Endothelial cell of umbilical vein (primary cell): ENCODE results near the gene ACSS1. TPM values are rescaled to one million over a fixed set of nuclear protein-coding genes. Genes with fewer than 3 reads are reported as not detected.

Experiments
- BruUV-seq: library from RNA; stranded (reverse); fragments of 400-500 nt; replicated peaks from 2 replicates; lab custom pipeline; 2021; lab: Mats Ljungman, UMichigan
- CTCF ChIA-PET: fragments of 300-600, 350-600 bp; sonication (Branson Sonifier 250); formaldehyde crosslinking; loops from one replicate; lab custom pipeline; 2021; ENCODE audit warnings: antibody characterized with exemption, inconsistent platforms; lab: Charles Lee
- POLR2A ChIA-PET: fragments of 300-600, 350-600 bp; sonication (Branson Sonifier 250); formaldehyde crosslinking; loops from one replicate; lab custom pipeline; 2021; ENCODE audit warnings: antibody characterized with exemption, inconsistent platforms; lab: Charles Lee
- DNase-seq: peaks from one replicate; pipeline ENCODE4 v3.0.0-alpha.2; 2011; ENCODE audit warnings: low read depth, low spot score
- FAIRE-seq: peaks from 2 replicates; lab custom pipeline; 2011; peaks lifted over from hg19 to GRCh38; lab: Jason Lieb, UNC
- H2AFZ ChIP-seq: 2 replicates; pipeline ENCODE4 v1.6.0; 2012; ENCODE audit warnings: low read depth, low read length, control low read depth, inconsistent platforms
- H3K27ac ChIP-seq: 2 replicates; pipeline ENCODE4 v1.5.1; 2011; ENCODE audit warnings: low read depth, mild to moderate bottlenecking, control low read depth, low read length, moderate library complexity; ENCODE audit not compliant: insufficient read depth
- H3K27me3 ChIP-seq, 2 experiments: 2 replicates each; pipeline versions ENCODE4 v1.6.0 to v1.6.1; 2011; ENCODE audit warnings: low read length in 2 of 2, mixed read lengths in 1 of 2; ENCODE audit not compliant: control insufficient read depth in 2 of 2, insufficient read depth in 2 of 2
- H3K36me3 ChIP-seq, 2 experiments: 2 replicates in 1 of 2; 3 replicates in 1 of 2; pipeline ENCODE4 v1.5.1; 2011; ENCODE audit warnings: low read length in 2 of 2, mild to moderate bottlenecking in 1 of 2, moderate library complexity in 1 of 2; ENCODE audit not compliant: control insufficient read depth in 2 of 2, insufficient read depth in 2 of 2; ENCODE audit errors: extremely low read depth in 1 of 2
- H3K4me1 ChIP-seq: 3 replicates; pipeline ENCODE4 v1.5.1; 2011; ENCODE audit warnings: mild to moderate bottlenecking, low read length; ENCODE audit not compliant: control insufficient read depth, insufficient read depth; ENCODE audit errors: extremely low read depth
- H3K4me2 ChIP-seq: 2 replicates; pipeline ENCODE4 v1.6.1; 2011; ENCODE audit warnings: low read length, control low read depth, mixed read lengths; ENCODE audit not compliant: insufficient read depth
- H3K4me3 ChIP-seq, 3 experiments: fragments of 200-600 bp in 1 of 3; sonication (generic), shearing (Covaris generic) in 1 of 3; replicated peaks in 1 of 3; 2 replicates each; pipeline ENCODE4 v1.5.1; 2011 to 2016; ENCODE audit warnings: control low read depth in 3 of 3, low read length in 3 of 3, mild to moderate bottlenecking in 2 of 3, inconsistent platforms in 1 of 3, low read depth in 1 of 3, moderate library complexity in 1 of 3; ENCODE audit not compliant: insufficient read depth in 1 of 3
- H3K79me2 ChIP-seq: 2 replicates; pipeline ENCODE4 v1.6.0; 2012; ENCODE audit warnings: low read length, inconsistent platforms; ENCODE audit not compliant: control insufficient read depth, insufficient read depth
- H3K9ac ChIP-seq: replicated peaks from 2 replicates; pipeline ENCODE3; 2011; ENCODE audit warnings: low read length, control low read depth; ENCODE audit not compliant: insufficient read depth; ENCODE audit errors: extremely low read depth
- H3K9me1 ChIP-seq: replicated peaks from 3 replicates; pipeline ENCODE4 v1.6.0; 2011; ENCODE audit warnings: mild to moderate bottlenecking, low read length; ENCODE audit not compliant: control insufficient read depth, insufficient read depth; ENCODE audit errors: extremely low read depth
- H3K9me3 ChIP-seq: replicated peaks from 2 replicates; pipeline ENCODE4 v1.5.1; 2012; ENCODE audit warnings: low read length, inconsistent platforms; ENCODE audit not compliant: control insufficient read depth, insufficient read depth
- H4K20me1 ChIP-seq: replicated peaks from 2 replicates; pipeline ENCODE3; 2011; ENCODE audit warnings: mild to moderate bottlenecking, low read length; ENCODE audit not compliant: control insufficient read depth, insufficient read depth; ENCODE audit errors: extremely low read depth
- CTCF ChIP-seq, 2 donors: IDR thresholded peaks; 1 replicate in 1 of 2; 2 replicates in 1 of 2; pipeline ENCODE4 v1.5.1; 2011; ENCODE audit warnings: low read length in 2 of 2, mild to moderate bottlenecking in 2 of 2, moderate library complexity in 2 of 2, control low read depth in 1 of 2, inconsistent platforms in 1 of 2, low read depth in 1 of 2; ENCODE audit not compliant: insufficient read depth in 1 of 2; ENCODE audit errors: extremely low read depth in 1 of 2
- EZH2 ChIP-seq: IDR thresholded peaks from 2 replicates; pipeline ENCODE4 v1.6.1; 2012; ENCODE audit warnings: borderline replicate concordance, low read depth, mild to moderate bottlenecking, moderate library complexity, low read length, inconsistent platforms; ENCODE audit not compliant: severe bottlenecking
- FOS ChIP-seq: IDR thresholded peaks from 2 replicates; pipeline ENCODE4 v1.6.1; 2011; ENCODE audit warnings: mild to moderate bottlenecking, low read length, moderate library complexity, borderline replicate concordance; ENCODE audit not compliant: insufficient read depth
- GATA2 ChIP-seq: IDR thresholded peaks from 2 replicates; pipeline ENCODE4 v1.7.0; 2011; ENCODE audit warnings: low read depth, mild to moderate bottlenecking, moderate library complexity, mixed read lengths, low read length; ENCODE audit not compliant: insufficient read length, insufficient read depth
- JUN ChIP-seq: IDR thresholded peaks from 2 replicates; pipeline ENCODE4 v1.6.1; 2011; ENCODE audit warnings: borderline replicate concordance, low read depth; ENCODE audit not compliant: insufficient read length, insufficient read depth
- MYC ChIP-seq: IDR thresholded peaks from one replicate; pipeline ENCODE4 v1.6.1; 2011; ENCODE audit warnings: mild to moderate bottlenecking, low read depth, low read length
- POLR2A ChIP-seq: IDR thresholded peaks from 2 replicates; pipeline ENCODE4 v1.6.1; 2012; ENCODE audit warnings: low read depth, mild to moderate bottlenecking, control low read depth, low read length
- POLR2AphosphoS5 ChIP-seq: IDR thresholded peaks from 2 replicates; pipeline ENCODE4 v1.6.1; 2012; ENCODE audit warnings: low read depth, mild to moderate bottlenecking, control low read depth, low read length, moderate library complexity; ENCODE audit not compliant: insufficient read depth
- dilution Hi-C: fragments of 300-500 bp; cut with MboI; formaldehyde crosslinking; loops from one replicate; pipeline ENCODE4 v1.15.0; 2019; ENCODE audit warnings: low sequenced_read_pairs; ENCODE audit not compliant: extremely low pct_ligation_motif_present
- intact Hi-C: fragments of 100-400 bp; cut with micrococcal nuclease; formaldehyde crosslinking; loops from one replicate; pipeline ENCODE4 v1.10.0; 2022
- polyA plus RNA-seq, 4 experiments: library from polyadenylated mRNA; depleted of rRNA in 3 of 4; stranded (reverse) in 3 of 4; unstranded in 1 of 4; fragments of >200 nt; gene quantifications; 2 replicates each; pipeline versions ENCODE4 v1.2.1 to v1.2.3, GENCODE V29; 2011 to 2012; ENCODE audit warnings: missing spikeins in 1 of 4
- total RNA-seq: library from RNA; stranded (reverse); gene quantifications from 2 replicates; pipeline ENCODE4 v1.2.3, GENCODE V29; 2021
- TF ChIP-seq, protein P1 (sequence below): IDR thresholded peaks from 2 replicates; pipeline ENCODE4 v1.6.1; 2011; ENCODE audit not compliant: insufficient read depth, insufficient read length

ACSS1 gene
- total and polyA plus RNA-seq, 2 donors (not counting 3 experiments of a cell fraction or from before 2014, with no cell fraction given): 6.2 to 17.9 TPM

GRCh38 chr20:24998631-24999445 is 59.1 kb downstream of the ACSS1 start:
- ChIA-PET CTCF (no interaction called here), POLR2A (no interaction called here)
- no peak overlapping the region for H3K4me2 ChIP-seq
- H3K27ac ChIP-seq: no peak overlapping the region
- dilution Hi-C loops: no loop called here
- peaks cover 0 to 12% of the 10 kb centered on the region in 2 experiments for H3K27me3 ChIP-seq
- no peaks in the 10 kb centered on the region for H3K9me1 ChIP-seq
- FAIRE-seq (no peak), DNase-seq (no peak)
- H3K79me2 ChIP-seq: no peaks in the 10 kb centered on the region
- no peak for TF ChIP-seq EZH2
- no peak for TF ChIP-seq POLR2A
- no peak for TF ChIP-seq GATA2
- no peak for TF ChIP-seq JUN
- no peak for TF ChIP-seq MYC
- no peak for TF ChIP-seq FOS
- TF ChIP-seq, protein P1, sequence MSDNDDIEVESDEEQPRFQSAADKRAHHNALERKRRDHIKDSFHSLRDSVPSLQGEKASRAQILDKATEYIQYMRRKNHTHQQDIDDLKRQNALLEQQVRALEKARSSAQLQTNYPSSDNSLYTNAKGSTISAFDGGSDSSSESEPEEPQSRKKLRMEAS: no peak
- TF ChIP-seq CTCF (IDR thresholded peaks at IDR 0.05; ENCODE audit: extremely low read depth in 1 of 2, insufficient read depth in 1 of 2, low read depth in 1 of 2, low read length in 2 of 2): no peak
- no peak for TF ChIP-seq POLR2AphosphoS5
- H3K4me1 ChIP-seq: peaks cover 2% of the 10 kb centered on the region
- intact Hi-C loops: no loop called here
- H4K20me1 ChIP-seq: no peaks in the 10 kb centered on the region
- BruUV-seq: no TSS peak
- no peaks in the 10 kb centered on the region for H3K36me3 ChIP-seq
- H2AFZ ChIP-seq: no peak overlapping the region
- H3K9ac ChIP-seq: no peak overlapping the region
- no peaks in the 10 kb centered on the region for H3K9me3 ChIP-seq
- H3K4me3 ChIP-seq: no peak overlapping the region
